H4 (cell line): ENCODE results near the gene PPP1R37. TPM values are rescaled to one million over a fixed set of nuclear protein-coding genes. Genes with fewer than 3 reads are reported as not detected.
"Not testable (repeated sequence)": the region's sequence is repeated elsewhere in the genome, so short reads cannot be mapped to it uniquely, and the experiment has no call there.

ENCODE experiments used
- DNase-seq: peaks from one replicate; pipeline ENCODE4 v3.0.0-alpha.2; 2015; ENCODE audit warnings: low spot score
- total RNA-seq: library from RNA; depleted of rRNA; stranded (reverse); fragments of >200 nt; shearing (Covaris generic); gene quantifications from 2 replicates; pipeline ENCODE4 v1.2.3, GENCODE V29; 2014

The PPP1R37 gene
- total RNA-seq, 1 experiment from 2014 or later: 8.0 TPM

DNA sequence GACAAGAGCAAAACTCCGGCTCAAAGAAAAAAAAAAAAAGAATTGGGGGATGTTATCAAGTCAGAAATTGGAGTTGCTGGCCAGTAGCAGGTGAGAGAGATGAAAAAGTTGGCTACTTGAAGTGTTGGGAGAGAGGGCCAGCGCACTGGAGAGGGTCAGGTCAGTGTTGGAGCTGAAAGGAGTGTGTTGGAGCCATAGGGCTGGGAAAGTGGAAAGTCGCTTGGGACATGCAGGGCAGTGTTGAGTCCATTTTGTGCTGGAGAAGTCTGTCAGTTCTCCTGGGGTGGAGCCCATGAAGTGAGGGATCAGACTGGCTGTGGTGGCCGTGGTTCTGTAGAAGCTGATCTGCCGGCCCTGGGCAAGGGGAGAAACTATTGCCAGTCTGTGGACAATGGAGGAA, 1.7 kb downstream of the PPP1R37 start:
- no peak for DNase-seq

DNA sequence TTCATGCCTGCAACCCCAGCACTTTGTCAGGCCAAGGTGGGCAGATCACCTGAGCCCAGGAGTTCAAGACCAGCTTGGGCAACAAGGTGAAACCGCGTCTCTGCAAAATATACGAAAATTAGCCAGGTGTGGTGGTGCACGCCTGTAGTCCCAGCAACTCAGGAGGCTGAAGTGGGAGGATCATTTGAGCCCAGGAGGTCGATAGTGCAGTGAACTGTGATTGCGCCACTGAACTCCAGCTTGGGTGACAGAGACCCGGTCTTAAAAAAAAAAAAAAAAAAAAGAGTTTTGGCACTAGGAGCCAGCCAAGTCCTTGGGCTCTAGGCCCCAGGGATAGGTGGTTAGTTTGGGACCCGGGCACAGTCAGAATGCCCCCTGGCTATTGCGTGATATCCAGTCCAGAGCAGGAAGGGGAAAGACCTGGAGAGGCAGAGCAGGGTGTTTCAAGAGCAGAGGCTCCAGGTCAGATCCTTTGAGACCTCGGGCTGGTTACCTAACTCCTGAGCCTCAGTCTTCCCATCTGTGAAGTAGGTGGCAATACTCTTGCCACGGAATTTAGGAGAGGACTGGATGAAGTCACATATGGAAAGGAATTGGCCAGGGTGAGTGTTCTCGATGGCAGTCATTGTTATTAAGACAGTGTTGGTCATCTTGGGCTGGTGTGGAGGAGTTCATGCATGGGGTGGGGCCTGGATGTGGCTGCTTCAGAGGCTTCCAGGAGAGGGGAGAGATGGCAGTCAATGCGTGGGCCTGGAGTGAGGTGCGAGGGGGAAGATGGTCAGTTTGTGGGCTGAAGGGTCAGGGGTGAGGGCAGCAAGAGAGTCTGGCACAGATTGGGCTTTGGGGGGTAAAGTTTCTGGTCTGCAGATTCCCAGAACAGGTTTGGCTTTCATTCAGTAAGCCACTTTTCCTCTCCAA, 2.8 kb downstream of the PPP1R37 start:
- no peak for DNase-seq

DNA sequence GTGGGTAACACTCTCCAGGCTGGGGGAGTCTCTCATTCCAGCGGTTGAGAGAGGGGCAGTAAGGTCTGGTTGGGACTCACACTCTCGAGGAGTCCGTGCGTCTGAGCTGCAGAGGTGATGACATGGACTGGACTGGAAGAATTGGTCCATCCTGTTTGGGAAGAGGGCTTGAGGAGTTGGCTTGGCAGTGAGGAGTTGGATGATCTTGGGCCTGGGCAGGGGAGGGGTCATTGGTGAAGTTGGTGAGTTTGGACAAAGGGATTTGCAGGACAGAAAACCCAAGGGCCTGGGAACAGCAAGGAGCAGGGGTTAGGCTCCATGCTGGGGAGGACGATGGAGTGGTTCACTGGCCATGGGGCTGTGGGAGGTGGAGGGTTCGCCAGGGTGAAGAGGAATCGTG, 3.7 kb downstream of the PPP1R37 start:
- no peak for DNase-seq

GRCh38 chr19:45097450-45097775, 4.4 kb downstream of the PPP1R37 start:
- DNase-seq: no peak

GRCh38 chr19:45097776-45098520, 5.0 kb downstream of the PPP1R37 start:
- DNase-seq: peak; percentile 64

DNA sequence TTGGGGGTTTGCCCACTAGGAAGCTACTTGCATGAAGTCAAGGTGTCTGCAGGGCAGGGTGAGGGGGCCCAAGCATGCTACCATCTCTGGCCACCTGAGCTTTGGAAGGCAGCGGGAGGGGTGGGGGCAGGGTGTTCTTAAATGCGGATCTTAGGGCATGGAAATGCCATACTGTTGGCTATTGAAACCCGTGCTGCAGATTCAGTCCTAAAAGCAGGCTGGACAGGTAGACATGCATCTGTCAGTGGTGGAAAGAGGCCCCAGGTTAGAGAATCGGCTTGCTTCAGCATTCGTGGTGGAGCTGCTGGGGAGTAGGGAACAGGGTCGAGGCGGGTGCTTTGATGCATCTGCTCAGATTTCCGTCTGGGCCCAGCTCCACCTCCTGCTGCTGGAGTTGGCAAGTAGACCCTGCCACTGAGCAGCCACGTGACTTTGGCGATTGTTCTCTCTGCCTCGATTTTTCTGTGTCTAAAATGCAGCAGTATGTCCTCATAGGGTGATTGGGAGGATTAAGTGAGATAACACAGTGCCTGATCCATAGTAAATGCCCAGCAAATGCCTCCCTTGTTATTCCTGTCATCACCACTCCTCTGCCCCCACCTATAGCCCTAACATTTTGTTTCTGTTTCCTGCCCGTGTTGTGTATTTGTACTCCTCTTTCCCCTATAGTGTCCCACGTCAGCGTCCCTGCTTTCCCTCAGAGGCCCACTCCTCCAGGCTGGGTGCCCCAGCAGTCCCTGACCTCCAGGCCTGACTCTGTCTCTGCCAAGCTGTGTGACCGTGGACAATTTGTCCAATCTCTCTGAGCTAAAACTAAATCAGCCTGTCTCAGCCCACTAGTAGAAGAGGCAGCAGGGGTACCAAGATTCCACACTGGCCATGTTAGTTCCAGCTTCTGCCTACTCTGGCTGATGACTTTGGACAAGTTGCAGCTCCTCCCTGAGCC, 5.8 kb downstream of the PPP1R37 start:
- DNase-seq: no peak

GRCh38 chr19:45099467-45100191, 6.7 kb downstream of the PPP1R37 start:
- DNase-seq: no peak

GRCh38 chr19:45100201-45100600, 7.2 kb downstream of the PPP1R37 start:
- DNase-seq: no peak

DNA sequence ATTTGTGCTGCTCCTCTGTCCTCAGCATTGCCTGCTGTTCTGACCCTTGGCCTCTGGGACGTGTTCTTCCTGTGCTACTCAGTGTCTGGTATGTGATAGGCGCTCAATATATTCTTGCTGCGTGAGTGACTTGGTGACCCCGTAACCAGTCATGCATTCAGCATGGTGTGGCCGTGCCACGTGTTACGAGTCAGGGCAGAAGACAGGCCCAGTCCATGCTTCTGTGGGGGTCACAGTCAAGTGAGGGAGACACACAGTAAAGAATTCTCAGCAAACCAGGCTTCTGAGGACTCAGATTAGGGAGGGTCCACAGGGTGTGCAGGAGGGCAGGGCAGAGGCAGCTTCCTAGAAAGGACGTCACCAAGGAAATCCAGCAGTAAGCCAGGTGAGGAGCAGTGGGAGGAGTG, 7.9 kb downstream of the PPP1R37 start:
- DNase-seq: no peak

DNA sequence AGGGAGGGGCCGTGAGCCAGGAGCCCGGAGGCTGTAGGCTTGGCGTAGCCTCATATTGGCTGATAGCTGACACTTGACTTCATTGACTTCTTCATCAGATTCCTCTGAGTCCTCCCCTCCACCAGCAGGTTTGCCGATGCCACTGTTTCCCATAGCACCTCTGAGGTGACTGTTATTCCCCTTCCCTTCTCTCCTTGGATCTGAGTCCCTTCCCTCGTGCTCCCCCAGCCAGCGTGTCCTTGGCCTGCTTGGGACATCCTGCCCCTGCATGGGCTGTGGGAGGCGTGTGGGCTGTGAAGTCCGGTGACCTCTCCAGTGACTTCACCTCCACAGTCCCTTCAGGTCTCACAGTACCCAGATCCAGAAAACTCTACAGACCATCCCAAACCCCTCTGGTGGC, 8.8 kb downstream of the PPP1R37 start:
- DNase-seq: no peak

- DNase-seq: no peak
Measured at GRCh38 chr19:45102481-45102880, 9.5 kb downstream of the PPP1R37 start.

DNA sequence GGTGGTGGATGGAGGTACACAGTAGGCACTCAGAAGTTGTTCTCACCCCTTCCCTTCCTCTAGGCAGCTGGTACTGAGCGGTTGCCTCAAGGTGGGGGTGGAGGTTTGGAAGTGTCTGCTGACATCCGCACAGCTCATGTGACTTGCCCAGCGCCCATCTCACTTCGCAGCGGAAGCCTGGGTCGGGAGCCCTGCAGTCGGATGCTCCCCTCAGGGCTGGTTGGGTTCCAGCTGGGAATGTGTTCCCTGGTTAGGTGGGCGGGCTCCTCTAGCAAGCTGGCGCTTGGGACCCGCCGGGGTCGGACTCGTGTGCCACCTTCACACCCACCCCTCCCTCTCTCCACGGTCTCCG, 10.2 kb downstream of the PPP1R37 start:
- DNase-seq: no peak

DNA sequence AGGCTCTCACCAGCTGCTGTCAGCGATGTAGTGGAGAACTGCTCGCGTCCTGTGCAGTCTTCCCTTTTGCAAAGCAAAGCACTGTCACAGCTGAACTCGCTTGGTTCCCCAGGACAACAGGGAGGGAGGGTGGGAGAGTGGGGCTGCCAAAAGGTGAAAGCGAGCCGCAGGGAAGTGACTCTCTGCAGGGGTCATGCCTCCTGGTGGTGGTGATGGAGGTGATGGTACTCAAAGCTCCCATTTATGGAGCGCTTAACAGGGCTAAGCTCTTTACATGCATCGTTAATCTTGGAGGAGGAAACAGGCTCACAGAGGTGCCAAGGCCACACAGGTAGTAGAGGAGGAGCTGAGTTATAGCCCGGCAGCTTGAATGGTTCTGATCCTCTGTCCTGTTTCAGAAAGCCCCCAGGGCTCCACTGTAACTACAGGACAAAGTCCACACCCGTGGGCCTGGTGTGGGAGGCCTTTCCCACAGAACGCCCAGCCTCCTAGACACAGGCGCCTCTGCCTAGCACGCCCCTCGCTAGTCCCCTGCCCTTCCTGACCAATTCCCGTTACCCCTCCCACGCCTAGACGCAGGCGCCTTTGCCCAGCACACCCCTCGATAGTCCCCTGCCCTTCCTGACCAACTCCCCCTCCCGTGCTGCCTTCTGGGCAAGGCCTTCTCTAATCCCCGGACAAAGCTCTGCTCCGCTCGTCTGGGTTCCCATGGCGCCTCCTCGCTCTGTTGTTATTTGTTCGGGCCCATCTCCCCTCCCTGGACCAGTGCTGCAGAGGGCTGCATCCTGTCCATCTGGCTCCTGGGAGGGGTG, 10.7 kb downstream of the PPP1R37 start:
- DNase-seq: no peak

DNA sequence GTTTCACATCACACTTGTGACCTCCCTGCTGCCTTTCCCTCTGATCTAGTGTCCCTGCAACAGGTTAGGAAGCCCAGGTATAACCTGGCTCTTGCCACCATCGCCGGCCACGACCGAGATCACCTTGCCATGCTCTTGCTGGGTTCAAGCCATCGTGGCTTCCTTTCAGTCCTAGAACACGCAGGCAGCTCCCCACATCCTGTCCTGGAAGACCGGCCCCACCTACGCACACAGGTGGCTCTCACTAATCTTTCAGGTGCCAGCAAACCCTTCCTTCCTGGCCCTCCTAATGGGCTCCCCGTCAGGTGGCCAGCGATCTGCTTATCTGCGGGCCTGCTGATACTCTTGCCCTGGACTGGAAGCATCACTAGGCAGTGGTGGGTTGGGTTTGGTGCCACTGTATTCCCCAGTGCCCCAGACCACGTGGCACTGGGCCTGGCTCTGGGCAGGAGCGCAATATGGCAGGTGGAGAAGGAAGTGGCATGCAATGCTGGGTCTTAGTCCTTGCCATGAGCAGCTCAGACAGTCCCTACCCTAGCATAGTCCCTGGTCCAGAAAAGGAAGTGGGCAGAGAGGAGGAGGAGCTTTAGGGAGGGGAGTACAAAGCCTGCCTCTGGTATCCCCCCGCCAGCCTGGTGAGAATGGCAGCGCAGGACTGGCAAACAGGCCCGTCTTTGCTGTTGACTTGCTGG, 11.8 kb downstream of the PPP1R37 start:
- no peak for DNase-seq

DNA sequence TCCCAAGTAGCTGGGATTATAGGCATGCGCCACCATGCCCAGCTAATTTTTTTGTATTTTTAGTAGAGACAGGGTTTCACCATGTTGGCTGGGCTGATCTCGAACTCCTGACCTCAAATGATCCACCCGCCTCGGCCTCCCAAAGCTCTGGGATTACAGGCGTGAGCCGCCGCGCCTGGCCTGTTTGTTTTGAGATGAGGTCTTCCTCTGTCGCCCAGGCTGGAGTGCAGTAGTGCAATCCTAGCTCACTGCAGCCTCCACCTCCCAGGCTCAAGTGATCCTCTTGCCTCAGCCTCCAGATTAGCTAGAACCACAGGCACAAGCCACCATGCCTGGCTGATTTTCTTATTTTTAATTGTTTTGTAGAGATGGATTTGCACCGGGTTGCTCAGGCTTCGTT, 13.4 kb downstream of the PPP1R37 start:
- not testable (repeated sequence) for DNase-seq

- no peak for DNase-seq
Measured at GRCh38 chr19:45107621-45108150, 14.7 kb downstream of the PPP1R37 start.

DNA sequence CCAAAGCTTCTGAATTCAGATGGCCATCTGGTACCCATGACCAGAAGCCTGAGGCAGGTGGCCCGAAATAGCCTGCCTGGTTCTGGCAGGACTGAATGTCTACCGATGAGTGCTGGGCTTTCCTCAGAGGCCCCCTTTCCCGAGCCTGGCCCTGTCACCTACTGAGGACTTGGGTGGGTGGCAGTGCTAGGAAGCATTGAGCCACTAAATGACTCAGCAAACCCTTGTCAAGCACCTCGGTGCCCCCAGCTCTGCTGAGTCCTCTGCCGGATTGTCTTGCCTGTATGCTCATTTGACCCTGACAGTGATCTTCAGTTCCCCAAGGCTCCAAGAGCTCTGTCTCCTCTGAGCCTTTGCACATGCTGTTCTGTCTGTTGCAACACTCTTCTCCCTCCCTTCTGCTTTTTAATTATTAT, 17.9 kb downstream of the PPP1R37 start:
- no peak for DNase-seq

- DNase-seq: no peak
Measured at GRCh38 chr19:45112111-45112827, 19.3 kb downstream of the PPP1R37 start.

GRCh38 chr19:45113628-45114027, 20.6 kb downstream of the PPP1R37 start:
- no peak for DNase-seq
